ENCODE measurements around the gene EEF1G. TPM values are rescaled to one million over a fixed set of nuclear protein-coding genes. Genes with fewer than 3 reads are reported as not detected.
A peak's percentile ranks its signal among the peaks of the same experiment; 100 is the strongest.

The EEF1G gene
- total RNA-seq, 1 experiment from 2014 or later: 1,705 TPM

- Histone ChIP-seq H3K4me1 (replicated peaks) (peaks cover 13% of the 10 kb centered on the region), H3K9me3 (replicated peaks) (no peaks in the 10 kb centered on the region), H3K27me3 (replicated peaks) (no peaks in the 10 kb centered on the region), H3K4me3 (no peak overlapping the region), H3K36me3 (peaks cover 50% of the 10 kb centered on the region), H3K27ac (no peak overlapping the region)
- no peak for DNase-seq (ENCODE audit: low read depth in 1 of 2, low spot score in 2 of 2)
Measured at GRCh38 chr11:62610403-62610802, 36.7 kb upstream of the EEF1G start.

- Histone ChIP-seq H3K4me1 (replicated peaks) (peaks cover 13% of the 10 kb centered on the region), H3K27me3 (replicated peaks) (no peaks in the 10 kb centered on the region), H3K4me3 (no peak overlapping the region), H3K9me3 (replicated peaks) (no peaks in the 10 kb centered on the region), H3K27ac (no peak overlapping the region), H3K36me3 (peaks cover 47% of the 10 kb centered on the region)
- no peak for DNase-seq (ENCODE audit: low read depth in 1 of 2, low spot score in 2 of 2)
Measured at GRCh38 chr11:62608776-62609175, 35.1 kb upstream of the EEF1G start.

GRCh38 chr11:62607714-62608113 is 34.0 kb upstream of the EEF1G start:
- H3K4me1 ChIP-seq (replicated peaks): peaks cover 15% of the 10 kb centered on the region
- no peak overlapping the region for H3K4me3 ChIP-seq
- no peaks in the 10 kb centered on the region for H3K9me3 ChIP-seq (replicated peaks)
- DNase-seq (ENCODE audit: low read depth in 1 of 2, low spot score in 2 of 2): no peak
- H3K27me3 ChIP-seq (replicated peaks): no peaks in the 10 kb centered on the region
- no peak overlapping the region for H3K27ac ChIP-seq
- H3K36me3 ChIP-seq: peaks cover 49% of the 10 kb centered on the region

GRCh38 chr11:62605902-62606301 is 32.2 kb upstream of the EEF1G start:
- peaks cover 13% of the 10 kb centered on the region for H3K4me1 ChIP-seq (replicated peaks)
- no peak overlapping the region for H3K4me3 ChIP-seq
- DNase-seq (ENCODE audit: low read depth in 1 of 2, low spot score in 2 of 2): no peak
- H3K36me3 ChIP-seq: peaks cover 56% of the 10 kb centered on the region
- no peak overlapping the region for H3K27ac ChIP-seq
- H3K9me3 ChIP-seq (replicated peaks): no peaks in the 10 kb centered on the region
- no peaks in the 10 kb centered on the region for H3K27me3 ChIP-seq (replicated peaks)

GRCh38 chr11:62605467-62605866 is 31.8 kb upstream of the EEF1G start:
- H3K27me3 ChIP-seq (replicated peaks): no peaks in the 10 kb centered on the region
- no peak overlapping the region for H3K27ac ChIP-seq
- no peak overlapping the region for H3K4me3 ChIP-seq
- H3K4me1 ChIP-seq (replicated peaks): peaks cover 10% of the 10 kb centered on the region
- H3K36me3 ChIP-seq: peaks cover 56% of the 10 kb centered on the region
- H3K9me3 ChIP-seq (replicated peaks): no peaks in the 10 kb centered on the region
- no peak for DNase-seq (ENCODE audit: low read depth in 1 of 2, low spot score in 2 of 2)

- no peak for DNase-seq (ENCODE audit: low read depth in 1 of 2, low spot score in 2 of 2)
- H3K27ac ChIP-seq: no peak overlapping the region
- no peaks in the 10 kb centered on the region for H3K9me3 ChIP-seq (replicated peaks)
- peaks cover 56% of the 10 kb centered on the region for H3K36me3 ChIP-seq
- H3K4me1 ChIP-seq (replicated peaks): peaks cover 17% of the 10 kb centered on the region
- no peaks in the 10 kb centered on the region for H3K27me3 ChIP-seq (replicated peaks)
- no peak overlapping the region for H3K4me3 ChIP-seq
Measured at GRCh38 chr11:62604460-62605120, 30.9 kb upstream of the EEF1G start.

- Histone ChIP-seq H3K9me3 (replicated peaks) (no peaks in the 10 kb centered on the region), H3K4me1 (replicated peaks) (peaks cover 25% of the 10 kb centered on the region), H3K27me3 (replicated peaks) (no peaks in the 10 kb centered on the region), H3K4me3 (no peak overlapping the region), H3K27ac (no peak overlapping the region), H3K36me3 (peaks cover 55% of the 10 kb centered on the region)
- DNase-seq (ENCODE audit: low read depth in 1 of 2, low spot score in 2 of 2): no peak
Measured at GRCh38 chr11:62603776-62604299, 30.1 kb upstream of the EEF1G start.

GRCh38 chr11:62603072-62603408 is 29.3 kb upstream of the EEF1G start:
- no peak overlapping the region for H3K4me3 ChIP-seq
- H3K27me3 ChIP-seq (replicated peaks): no peaks in the 10 kb centered on the region
- no peak for DNase-seq (ENCODE audit: low read depth in 1 of 2, low spot score in 2 of 2)
- peaks cover 28% of the 10 kb centered on the region for H3K4me1 ChIP-seq (replicated peaks)
- H3K36me3 ChIP-seq: peaks cover 61% of the 10 kb centered on the region
- no peaks in the 10 kb centered on the region for H3K9me3 ChIP-seq (replicated peaks)
- no peak overlapping the region for H3K27ac ChIP-seq

GRCh38 chr11:62602141-62603071 is 28.7 kb upstream of the EEF1G start:
- Histone ChIP-seq H3K4me3 (peak overlapping the region; percentile 90), H3K9me3 (replicated peaks) (no peaks in the 10 kb centered on the region), H3K36me3 (peaks cover 63% of the 10 kb centered on the region), H3K27ac (no peak overlapping the region), H3K4me1 (replicated peaks) (peaks cover 28% of the 10 kb centered on the region), H3K27me3 (replicated peaks) (no peaks in the 10 kb centered on the region)
- DNase-seq (ENCODE audit: low read depth in 1 of 2, low spot score in 2 of 2): peak in 1 of 2 experiments; percentile 83

GRCh38 chr11:62601372-62602140 is 27.9 kb upstream of the EEF1G start, which contains the start of gene MTA2:
Gene MTA2, minus strand, starts transcription at chr11:62601865. Its CDS starts 415 bp downstream, at chr11:62601450.
- Histone ChIP-seq H3K27ac (peak within 1 kb of the TSS; percentile 71), H3K9me3 (replicated peaks) (no peaks in the 10 kb centered on the region), H3K4me3 (peak within 1 kb of the TSS; percentile 90), H3K4me1 (replicated peaks) (peaks cover 28% of the 10 kb centered on the region), H3K27me3 (replicated peaks) (no peaks in the 10 kb centered on the region), H3K36me3 (peaks cover 68% of the 10 kb centered on the region)
- peak; percentile 100 for DNase-seq (ENCODE audit: low read depth in 1 of 2, low spot score in 2 of 2)

- Histone ChIP-seq H3K36me3 (peaks cover 73% of the 10 kb centered on the region), H3K27me3 (replicated peaks) (no peaks in the 10 kb centered on the region), H3K9me3 (replicated peaks) (no peaks in the 10 kb centered on the region), H3K4me3 (peak overlapping the region; percentile 90), H3K4me1 (replicated peaks) (peaks cover 28% of the 10 kb centered on the region), H3K27ac (peak overlapping the region; percentile 71)
- no peak for DNase-seq (ENCODE audit: low read depth in 1 of 2, low spot score in 2 of 2)
Measured at GRCh38 chr11:62601122-62601371, 27.4 kb upstream of the EEF1G start.

- Histone ChIP-seq H3K4me1 (replicated peaks) (peaks cover 28% of the 10 kb centered on the region), H3K36me3 (peaks cover 77% of the 10 kb centered on the region), H3K9me3 (replicated peaks) (no peaks in the 10 kb centered on the region), H3K4me3 (peak overlapping the region; percentile 90), H3K27me3 (replicated peaks) (no peaks in the 10 kb centered on the region), H3K27ac (peak overlapping the region; percentile 71)
- peak in 1 of 2 experiments; percentile 41 for DNase-seq (ENCODE audit: low read depth in 1 of 2, low spot score in 2 of 2)
Measured at GRCh38 chr11:62600367-62601121, 26.9 kb upstream of the EEF1G start.

GRCh38 chr11:62599901-62600300 is 26.2 kb upstream of the EEF1G start:
- no peaks in the 10 kb centered on the region for H3K9me3 ChIP-seq (replicated peaks)
- no peaks in the 10 kb centered on the region for H3K27me3 ChIP-seq (replicated peaks)
- H3K4me3 ChIP-seq: peak overlapping the region; percentile 90
- peaks cover 78% of the 10 kb centered on the region for H3K36me3 ChIP-seq
- H3K27ac ChIP-seq: no peak overlapping the region
- DNase-seq (ENCODE audit: low read depth in 1 of 2, low spot score in 2 of 2): no peak
- H3K4me1 ChIP-seq (replicated peaks): peaks cover 28% of the 10 kb centered on the region
